ENCODE results near the gene TRIM26.

Gene TRIM26

GRCh38 chr6:30184417-30185031 lies 28.7 kb downstream of the TRIM26 start:
- no peak overlapping the region for H3K4me3 ChIP-seq (ENCODE audit: low read depth, low read length)

DNA sequence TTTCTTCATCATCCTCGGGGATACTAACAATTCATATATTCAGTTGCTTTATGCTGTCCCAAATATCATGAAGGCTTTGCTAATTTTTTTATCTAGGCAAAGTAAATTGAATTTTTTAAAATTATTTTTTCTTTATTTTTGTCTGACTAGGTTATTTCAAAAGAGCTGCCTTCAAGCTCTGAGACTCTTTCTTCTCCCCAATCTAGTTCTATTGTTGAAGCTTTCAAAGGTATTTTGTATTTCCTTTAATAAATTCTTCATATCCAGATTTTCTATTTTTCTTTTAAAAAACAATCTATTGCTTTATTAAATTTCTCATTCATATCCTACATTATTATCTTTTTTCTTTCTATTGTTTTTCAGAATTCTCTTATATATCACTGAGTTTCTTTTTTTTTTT lies 33.1 kb downstream of the TRIM26 start:
- no peak for DNase-seq (ENCODE audit: low read depth)
- no peak for TF ChIP-seq CTCF (IDR thresholded peaks at IDR 0.05; ENCODE audit: control insufficient read depth, extremely low read depth, insufficient read depth)
- no peak overlapping the region for H3K4me3 ChIP-seq (ENCODE audit: low read depth, low read length)

More at GRCh38 chr6:30184417-30185031, 28.7 kb downstream of the TRIM26 start:
- TF ChIP-seq CTCF (IDR thresholded peaks at IDR 0.05; ENCODE audit: control insufficient read depth, extremely low read depth, insufficient read depth) = no peak
- no peak for DNase-seq (ENCODE audit: low read depth)

DNA sequence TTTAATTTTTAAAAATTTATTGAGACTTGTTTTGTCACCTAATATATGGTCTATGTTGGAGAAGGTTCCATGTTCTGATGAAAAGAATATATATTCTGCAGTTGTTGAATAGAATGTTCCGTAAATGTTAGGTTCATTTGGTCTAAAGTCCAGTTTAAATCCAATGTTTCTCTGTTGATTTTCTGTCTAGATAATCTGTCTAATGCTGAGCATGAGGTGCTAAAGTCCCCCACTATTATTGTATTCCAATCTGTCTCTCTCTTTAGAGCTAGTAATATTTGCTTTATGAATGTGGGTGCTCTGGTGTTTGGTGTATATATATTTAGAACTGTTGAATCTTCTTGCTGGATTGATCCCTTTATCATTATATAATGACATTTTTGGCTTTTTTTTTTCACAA lies 34.4 kb downstream of the TRIM26 start:
- TF ChIP-seq CTCF (IDR thresholded peaks at IDR 0.05; ENCODE audit: control insufficient read depth, extremely low read depth, insufficient read depth) = no peak
- H3K4me3 ChIP-seq (ENCODE audit: low read depth, low read length) = no peak overlapping the region
- no peak for DNase-seq (ENCODE audit: low read depth)

DNA sequence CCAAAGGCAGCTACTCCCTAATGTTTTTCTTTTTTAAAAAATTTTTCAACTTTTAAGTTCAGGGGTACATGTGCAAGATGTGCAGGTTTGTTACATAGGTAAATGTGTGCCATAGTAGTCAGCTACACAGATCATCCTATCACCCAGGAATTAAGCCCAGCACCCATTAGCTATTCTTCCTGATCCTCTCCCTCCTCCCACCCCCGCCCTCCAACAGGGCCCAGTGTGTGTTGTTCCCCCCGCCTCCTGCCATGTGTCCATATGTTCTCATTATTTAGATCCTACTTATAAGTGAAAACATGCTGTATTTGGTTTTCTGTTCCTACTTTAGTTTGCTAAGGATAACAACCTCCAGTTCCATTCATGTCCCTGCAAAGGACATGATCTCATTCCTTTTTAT lies 37.4 kb downstream of the TRIM26 start:
- no peak for DNase-seq (ENCODE audit: low read depth)
- no peak for TF ChIP-seq CTCF (IDR thresholded peaks at IDR 0.05; ENCODE audit: control insufficient read depth, extremely low read depth, insufficient read depth)
- H3K4me3 ChIP-seq (ENCODE audit: low read depth, low read length) = no peak overlapping the region

GRCh38 chr6:30172681-30173080 lies 40.5 kb downstream of the TRIM26 start:
- no peak overlapping the region for H3K4me3 ChIP-seq (ENCODE audit: low read depth, low read length)
- TF ChIP-seq CTCF (IDR thresholded peaks at IDR 0.05; ENCODE audit: control insufficient read depth, extremely low read depth, insufficient read depth) = no peak
- DNase-seq (ENCODE audit: low read depth) = no peak

DNA sequence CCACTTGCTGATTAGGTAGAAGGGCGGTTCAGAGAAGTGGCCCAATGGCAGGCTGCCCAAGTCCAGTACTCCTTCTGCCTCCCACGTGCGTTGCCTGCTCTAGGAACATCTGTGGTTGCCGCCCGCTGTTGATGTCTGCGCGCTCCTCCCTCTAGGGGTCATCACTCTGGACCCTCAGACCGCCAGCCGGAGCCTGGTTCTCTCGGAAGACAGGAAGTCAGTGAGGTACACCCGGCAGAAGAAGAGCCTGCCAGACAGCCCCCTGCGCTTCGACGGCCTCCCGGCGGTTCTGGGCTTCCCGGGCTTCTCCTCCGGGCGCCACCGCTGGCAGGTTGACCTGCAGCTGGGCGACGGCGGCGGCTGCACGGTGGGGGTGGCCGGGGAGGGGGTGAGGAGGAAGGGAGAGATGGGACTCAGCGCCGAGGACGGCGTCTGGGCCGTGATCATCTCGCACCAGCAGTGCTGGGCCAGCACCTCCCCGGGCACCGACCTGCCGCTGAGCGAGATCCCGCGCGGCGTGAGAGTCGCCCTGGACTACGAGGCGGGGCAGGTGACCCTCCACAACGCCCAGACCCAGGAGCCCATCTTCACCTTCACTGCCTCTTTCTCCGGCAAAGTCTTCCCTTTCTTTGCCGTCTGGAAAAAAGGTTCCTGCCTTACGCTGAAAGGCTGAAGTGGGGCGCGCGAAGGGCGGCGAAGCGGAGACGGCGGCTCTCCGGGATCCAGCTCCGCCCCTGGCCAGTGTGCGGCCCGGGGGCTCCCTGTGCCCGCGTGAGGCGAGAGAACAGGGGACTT lies 41.3 kb downstream of the TRIM26 start:
- TF ChIP-seq CTCF (IDR thresholded peaks at IDR 0.05; ENCODE audit: control insufficient read depth, extremely low read depth, insufficient read depth) = no peak
- no peak for DNase-seq (ENCODE audit: low read depth)
- no peak overlapping the region for H3K4me3 ChIP-seq (ENCODE audit: low read depth, low read length)
